ENCODE measurements around the gene DLG5.

DLG5 gene

GRCh38 chr10:77964811-77965210 lies 38.3 kb upstream of the DLG5 start:
- H3K36me3 ChIP-seq (ENCODE audit: control insufficient read depth, insufficient read depth, low read length), result no peaks in the 10 kb centered on the region
- no peak overlapping the region for H3K9ac ChIP-seq (ENCODE audit: low read length)
- H3K27ac ChIP-seq (ENCODE audit: low read depth, low read length), result no peak overlapping the region
- H3K27me3 ChIP-seq (ENCODE audit: control insufficient read depth, insufficient read depth, low read length), result no peaks in the 10 kb centered on the region
- H3K4me1 ChIP-seq (ENCODE audit: control insufficient read depth, insufficient read depth, low read length), result peaks cover 9% of the 10 kb centered on the region
- no peak overlapping the region for H3K4me3 ChIP-seq (ENCODE audit: low read length)

- Histone ChIP-seq H3K27ac (ENCODE audit: low read depth, low read length) (no peak overlapping the region), H3K36me3 (ENCODE audit: control insufficient read depth, insufficient read depth, low read length) (no peaks in the 10 kb centered on the region), H3K4me1 (ENCODE audit: control insufficient read depth, insufficient read depth, low read length) (peaks cover under 1% of the 10 kb centered on the region), H3K4me3 (ENCODE audit: low read length) (no peak overlapping the region), H3K9ac (ENCODE audit: low read length) (no peak overlapping the region), H3K27me3 (ENCODE audit: control insufficient read depth, insufficient read depth, low read length) (no peaks in the 10 kb centered on the region)
These were observed 37.3 kb upstream of the DLG5 start for GRCh38 chr10:77963901-77964300.

GRCh38 chr10:77962350-77963146 lies 36.0 kb upstream of the DLG5 start:
- no peaks in the 10 kb centered on the region for H3K36me3 ChIP-seq (ENCODE audit: control insufficient read depth, insufficient read depth, low read length)
- no peak overlapping the region for H3K27ac ChIP-seq (ENCODE audit: low read depth, low read length)
- no peaks in the 10 kb centered on the region for H3K27me3 ChIP-seq (ENCODE audit: control insufficient read depth, insufficient read depth, low read length)
- no peak overlapping the region for H3K9ac ChIP-seq (ENCODE audit: low read length)
- no peaks in the 10 kb centered on the region for H3K4me1 ChIP-seq (ENCODE audit: control insufficient read depth, insufficient read depth, low read length)
- H3K4me3 ChIP-seq (ENCODE audit: low read length), result no peak overlapping the region

GRCh38 chr10:77961668-77962067 lies 35.1 kb upstream of the DLG5 start:
- H3K27ac ChIP-seq (ENCODE audit: low read depth, low read length), result no peak overlapping the region
- no peak overlapping the region for H3K4me3 ChIP-seq (ENCODE audit: low read length)
- H3K4me1 ChIP-seq (ENCODE audit: control insufficient read depth, insufficient read depth, low read length), result no peaks in the 10 kb centered on the region
- no peak overlapping the region for H3K9ac ChIP-seq (ENCODE audit: low read length)
- no peaks in the 10 kb centered on the region for H3K27me3 ChIP-seq (ENCODE audit: control insufficient read depth, insufficient read depth, low read length)
- no peaks in the 10 kb centered on the region for H3K36me3 ChIP-seq (ENCODE audit: control insufficient read depth, insufficient read depth, low read length)

GRCh38 chr10:77960829-77961329 lies 34.3 kb upstream of the DLG5 start:
- no peak overlapping the region for H3K4me3 ChIP-seq (ENCODE audit: low read length)
- no peaks in the 10 kb centered on the region for H3K4me1 ChIP-seq (ENCODE audit: control insufficient read depth, insufficient read depth, low read length)
- no peak overlapping the region for H3K9ac ChIP-seq (ENCODE audit: low read length)
- H3K27ac ChIP-seq (ENCODE audit: low read depth, low read length), result no peak overlapping the region
- H3K27me3 ChIP-seq (ENCODE audit: control insufficient read depth, insufficient read depth, low read length), result no peaks in the 10 kb centered on the region
- H3K36me3 ChIP-seq (ENCODE audit: control insufficient read depth, insufficient read depth, low read length), result no peaks in the 10 kb centered on the region

GRCh38 chr10:77959887-77960455 lies 33.4 kb upstream of the DLG5 start:
- no peak overlapping the region for H3K27ac ChIP-seq (ENCODE audit: low read depth, low read length)
- H3K4me3 ChIP-seq (ENCODE audit: low read length), result no peak overlapping the region
- no peaks in the 10 kb centered on the region for H3K36me3 ChIP-seq (ENCODE audit: control insufficient read depth, insufficient read depth, low read length)
- H3K27me3 ChIP-seq (ENCODE audit: control insufficient read depth, insufficient read depth, low read length), result no peaks in the 10 kb centered on the region
- no peaks in the 10 kb centered on the region for H3K4me1 ChIP-seq (ENCODE audit: control insufficient read depth, insufficient read depth, low read length)
- no peak overlapping the region for H3K9ac ChIP-seq (ENCODE audit: low read length)

GRCh38 chr10:77959384-77959783 lies 32.8 kb upstream of the DLG5 start:
- Histone ChIP-seq H3K9ac (ENCODE audit: low read length) (no peak overlapping the region), H3K4me3 (ENCODE audit: low read length) (no peak overlapping the region), H3K4me1 (ENCODE audit: control insufficient read depth, insufficient read depth, low read length) (no peaks in the 10 kb centered on the region), H3K36me3 (ENCODE audit: control insufficient read depth, insufficient read depth, low read length) (no peaks in the 10 kb centered on the region), H3K27me3 (ENCODE audit: control insufficient read depth, insufficient read depth, low read length) (no peaks in the 10 kb centered on the region), H3K27ac (ENCODE audit: low read depth, low read length) (no peak overlapping the region)

GRCh38 chr10:77955136-77955535 lies 28.6 kb upstream of the DLG5 start:
- Histone ChIP-seq H3K9ac (ENCODE audit: low read length) (no peak overlapping the region), H3K27me3 (ENCODE audit: control insufficient read depth, insufficient read depth, low read length) (no peaks in the 10 kb centered on the region), H3K27ac (ENCODE audit: low read depth, low read length) (no peak overlapping the region), H3K4me1 (ENCODE audit: control insufficient read depth, insufficient read depth, low read length) (no peaks in the 10 kb centered on the region), H3K36me3 (ENCODE audit: control insufficient read depth, insufficient read depth, low read length) (no peaks in the 10 kb centered on the region), H3K4me3 (ENCODE audit: low read length) (no peak overlapping the region)

GRCh38 chr10:77949167-77949566 lies 22.6 kb upstream of the DLG5 start:
- Histone ChIP-seq H3K4me1 (ENCODE audit: control insufficient read depth, insufficient read depth, low read length) (no peaks in the 10 kb centered on the region), H3K36me3 (ENCODE audit: control insufficient read depth, insufficient read depth, low read length) (no peaks in the 10 kb centered on the region), H3K27ac (ENCODE audit: low read depth, low read length) (no peak overlapping the region), H3K4me3 (ENCODE audit: low read length) (no peak overlapping the region), H3K9ac (ENCODE audit: low read length) (no peak overlapping the region), H3K27me3 (ENCODE audit: control insufficient read depth, insufficient read depth, low read length) (no peaks in the 10 kb centered on the region)

- Histone ChIP-seq H3K27ac (ENCODE audit: low read depth, low read length) (no peak overlapping the region), H3K36me3 (ENCODE audit: control insufficient read depth, insufficient read depth, low read length) (no peaks in the 10 kb centered on the region), H3K4me1 (ENCODE audit: control insufficient read depth, insufficient read depth, low read length) (peaks cover 5% of the 10 kb centered on the region), H3K9ac (ENCODE audit: low read length) (no peak overlapping the region), H3K4me3 (ENCODE audit: low read length) (no peak overlapping the region), H3K27me3 (ENCODE audit: control insufficient read depth, insufficient read depth, low read length) (no peaks in the 10 kb centered on the region)
These were observed 19.5 kb upstream of the DLG5 start for GRCh38 chr10:77946084-77946483.

GRCh38 chr10:77944519-77944918 lies 18.0 kb upstream of the DLG5 start:
- Histone ChIP-seq H3K4me3 (ENCODE audit: low read length) (no peak overlapping the region), H3K9ac (ENCODE audit: low read length) (no peak overlapping the region), H3K27ac (ENCODE audit: low read depth, low read length) (no peak overlapping the region), H3K27me3 (ENCODE audit: control insufficient read depth, insufficient read depth, low read length) (no peaks in the 10 kb centered on the region), H3K36me3 (ENCODE audit: control insufficient read depth, insufficient read depth, low read length) (no peaks in the 10 kb centered on the region), H3K4me1 (ENCODE audit: control insufficient read depth, insufficient read depth, low read length) (peaks cover 11% of the 10 kb centered on the region)

- Histone ChIP-seq H3K27me3 (ENCODE audit: control insufficient read depth, insufficient read depth, low read length) (no peaks in the 10 kb centered on the region), H3K4me1 (ENCODE audit: control insufficient read depth, insufficient read depth, low read length) (peaks cover 16% of the 10 kb centered on the region), H3K36me3 (ENCODE audit: control insufficient read depth, insufficient read depth, low read length) (no peaks in the 10 kb centered on the region), H3K9ac (ENCODE audit: low read length) (no peak overlapping the region), H3K4me3 (ENCODE audit: low read length) (no peak overlapping the region), H3K27ac (ENCODE audit: low read depth, low read length) (no peak overlapping the region)
These were observed 16.8 kb upstream of the DLG5 start for GRCh38 chr10:77943121-77943901.

Data from rectal smooth muscle tissue (tissue), 1 donor.